NT2/D1 (cell line): Measurements from ENCODE around the gene CCNK.

Experiments
- YY1 ChIP-seq: IDR thresholded peaks from 2 replicates; pipeline ENCODE4 v1.6.1; 2011; ENCODE audit not compliant: insufficient read length, insufficient read depth
- ZNF274 ChIP-seq: IDR thresholded peaks from 2 replicates; pipeline ENCODE4 v1.6.1; 2011; ENCODE audit warnings: mild to moderate bottlenecking, low read depth, low read length

DNA sequence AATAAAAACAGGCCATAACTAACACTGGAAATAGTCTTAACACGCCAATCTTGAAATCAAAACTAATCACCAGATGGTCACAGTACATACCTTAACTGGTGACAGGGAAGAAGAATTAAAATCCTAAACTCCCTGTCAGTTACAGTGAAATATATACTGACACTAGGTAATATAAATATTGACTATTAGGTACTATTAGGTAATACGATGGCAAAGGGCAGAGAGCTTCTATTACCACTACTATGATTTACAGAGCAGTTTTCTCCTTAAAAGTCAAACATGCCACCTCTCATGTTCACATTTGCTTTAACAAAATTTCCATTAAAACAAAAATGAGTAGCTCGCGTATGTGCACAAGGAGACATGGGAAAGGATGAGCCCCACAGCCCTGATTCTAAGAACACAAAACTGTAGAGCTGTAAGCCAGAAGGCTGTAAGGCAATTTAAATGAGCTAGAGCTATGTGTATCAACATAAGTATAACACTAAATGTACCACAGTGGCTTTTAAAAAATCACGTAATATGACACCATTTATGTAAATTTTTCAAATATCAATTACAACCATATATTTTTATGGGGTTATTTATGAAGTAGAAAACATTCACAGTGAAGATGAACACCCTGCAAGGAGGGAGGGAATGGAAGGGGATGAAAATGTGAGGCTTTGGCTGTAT is 19.7 kb upstream of the CCNK start:
- TF ChIP-seq YY1: no peak
- no peak for TF ChIP-seq ZNF274
